ENCODE measurements around the gene INCENP.

The INCENP gene

GRCh38 chr11:62138630-62139425 is 15.0 kb downstream of the INCENP start:
- H3K4me3 ChIP-seq (ENCODE audit: low read length): no peak overlapping the region
- H3K4me1 ChIP-seq (ENCODE audit: control insufficient read depth, insufficient read depth, low read length): no peaks in the 10 kb centered on the region
- peaks cover 15% of the 10 kb centered on the region for H3K36me3 ChIP-seq (ENCODE audit: control insufficient read depth, insufficient read depth, low read length)
- H3K27me3 ChIP-seq (ENCODE audit: control insufficient read depth, insufficient read depth, low read length): no peaks in the 10 kb centered on the region
- no peak overlapping the region for H3K27ac ChIP-seq (ENCODE audit: low read depth, low read length)
- no peak overlapping the region for H3K9ac ChIP-seq (ENCODE audit: low read length)

- no peak overlapping the region for H3K9ac ChIP-seq (ENCODE audit: low read length)
- H3K27me3 ChIP-seq (ENCODE audit: control insufficient read depth, insufficient read depth, low read length): no peaks in the 10 kb centered on the region
- no peaks in the 10 kb centered on the region for H3K4me1 ChIP-seq (ENCODE audit: control insufficient read depth, insufficient read depth, low read length)
- peaks cover 15% of the 10 kb centered on the region for H3K36me3 ChIP-seq (ENCODE audit: control insufficient read depth, insufficient read depth, low read length)
- no peak overlapping the region for H3K4me3 ChIP-seq (ENCODE audit: low read length)
- no peak overlapping the region for H3K27ac ChIP-seq (ENCODE audit: low read depth, low read length)
Measured at GRCh38 chr11:62139526-62140303, 15.9 kb downstream of the INCENP start.

- no peak overlapping the region for H3K4me3 ChIP-seq (ENCODE audit: low read length)
- no peaks in the 10 kb centered on the region for H3K4me1 ChIP-seq (ENCODE audit: control insufficient read depth, insufficient read depth, low read length)
- no peak overlapping the region for H3K27ac ChIP-seq (ENCODE audit: low read depth, low read length)
- H3K9ac ChIP-seq (ENCODE audit: low read length): no peak overlapping the region
- H3K27me3 ChIP-seq (ENCODE audit: control insufficient read depth, insufficient read depth, low read length): no peaks in the 10 kb centered on the region
- peaks cover 19% of the 10 kb centered on the region for H3K36me3 ChIP-seq (ENCODE audit: control insufficient read depth, insufficient read depth, low read length)
Measured at GRCh38 chr11:62140304-62141110, 16.7 kb downstream of the INCENP start.

- peaks cover 27% of the 10 kb centered on the region for H3K36me3 ChIP-seq (ENCODE audit: control insufficient read depth, insufficient read depth, low read length)
- H3K27me3 ChIP-seq (ENCODE audit: control insufficient read depth, insufficient read depth, low read length): no peaks in the 10 kb centered on the region
- H3K4me3 ChIP-seq (ENCODE audit: low read length): no peak overlapping the region
- no peak overlapping the region for H3K9ac ChIP-seq (ENCODE audit: low read length)
- no peak overlapping the region for H3K27ac ChIP-seq (ENCODE audit: low read depth, low read length)
- no peaks in the 10 kb centered on the region for H3K4me1 ChIP-seq (ENCODE audit: control insufficient read depth, insufficient read depth, low read length)
Measured at GRCh38 chr11:62141111-62142042, 17.6 kb downstream of the INCENP start.

GRCh38 chr11:62142043-62142375 is 18.2 kb downstream of the INCENP start:
- Histone ChIP-seq H3K9ac (ENCODE audit: low read length) (no peak overlapping the region), H3K4me1 (ENCODE audit: control insufficient read depth, insufficient read depth, low read length) (no peaks in the 10 kb centered on the region), H3K27me3 (ENCODE audit: control insufficient read depth, insufficient read depth, low read length) (no peaks in the 10 kb centered on the region), H3K4me3 (ENCODE audit: low read length) (no peak overlapping the region), H3K36me3 (ENCODE audit: control insufficient read depth, insufficient read depth, low read length) (peaks cover 31% of the 10 kb centered on the region), H3K27ac (ENCODE audit: low read depth, low read length) (no peak overlapping the region)

DNA sequence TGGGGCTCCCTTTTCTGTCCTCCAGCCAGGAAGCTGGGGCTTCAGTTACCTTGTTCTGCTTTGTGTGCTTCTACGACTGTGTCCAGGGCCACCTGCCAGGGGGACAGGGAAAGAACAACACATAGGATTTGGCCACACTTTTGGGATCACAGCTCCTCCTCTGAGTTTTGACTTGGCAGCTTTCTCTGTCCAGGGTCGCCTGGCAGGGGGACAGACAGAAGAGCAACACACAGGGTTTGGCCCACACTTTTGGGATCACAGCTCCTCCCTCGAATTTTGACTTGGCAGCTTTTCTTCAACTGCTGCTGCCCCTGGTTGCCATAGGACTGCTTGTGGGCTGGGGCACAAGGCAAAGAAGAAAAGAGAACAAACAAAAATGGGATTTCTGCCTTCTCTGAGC is 19.1 kb downstream of the INCENP start:
- H3K9ac ChIP-seq (ENCODE audit: low read length): no peak overlapping the region
- H3K4me3 ChIP-seq (ENCODE audit: low read length): no peak overlapping the region
- H3K4me1 ChIP-seq (ENCODE audit: control insufficient read depth, insufficient read depth, low read length): no peaks in the 10 kb centered on the region
- H3K27me3 ChIP-seq (ENCODE audit: control insufficient read depth, insufficient read depth, low read length): no peaks in the 10 kb centered on the region
- peaks cover 37% of the 10 kb centered on the region for H3K36me3 ChIP-seq (ENCODE audit: control insufficient read depth, insufficient read depth, low read length)
- no peak overlapping the region for H3K27ac ChIP-seq (ENCODE audit: low read depth, low read length)

DNA sequence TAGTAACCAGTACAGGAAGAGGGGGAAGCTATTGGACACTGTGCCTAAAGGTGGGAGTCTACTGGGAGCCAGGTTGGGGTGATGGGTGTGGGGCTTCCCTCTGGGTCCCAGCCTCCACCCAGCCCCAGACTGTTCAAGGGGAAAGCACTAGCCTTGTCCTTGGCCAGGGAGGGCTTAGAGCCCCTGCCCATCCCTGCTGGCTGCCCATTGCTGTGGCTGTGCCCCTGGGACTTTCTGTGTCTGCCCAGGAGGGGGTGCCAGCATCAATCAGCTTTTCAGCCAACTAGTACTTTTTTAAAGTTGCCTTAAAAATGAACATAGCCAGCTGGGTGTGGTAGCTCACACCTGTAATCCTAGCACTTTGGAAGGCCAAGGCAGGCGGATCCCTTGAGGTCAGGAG is 19.9 kb downstream of the INCENP start:
- H3K4me3 ChIP-seq (ENCODE audit: low read length): no peak overlapping the region
- H3K27me3 ChIP-seq (ENCODE audit: control insufficient read depth, insufficient read depth, low read length): no peaks in the 10 kb centered on the region
- H3K9ac ChIP-seq (ENCODE audit: low read length): no peak overlapping the region
- H3K4me1 ChIP-seq (ENCODE audit: control insufficient read depth, insufficient read depth, low read length): no peaks in the 10 kb centered on the region
- H3K36me3 ChIP-seq (ENCODE audit: control insufficient read depth, insufficient read depth, low read length): peaks cover 35% of the 10 kb centered on the region
- no peak overlapping the region for H3K27ac ChIP-seq (ENCODE audit: low read depth, low read length)

GRCh38 chr11:62144641-62145255 is 20.9 kb downstream of the INCENP start:
- no peaks in the 10 kb centered on the region for H3K4me1 ChIP-seq (ENCODE audit: control insufficient read depth, insufficient read depth, low read length)
- no peak overlapping the region for H3K27ac ChIP-seq (ENCODE audit: low read depth, low read length)
- peaks cover 28% of the 10 kb centered on the region for H3K36me3 ChIP-seq (ENCODE audit: control insufficient read depth, insufficient read depth, low read length)
- H3K27me3 ChIP-seq (ENCODE audit: control insufficient read depth, insufficient read depth, low read length): no peaks in the 10 kb centered on the region
- no peak overlapping the region for H3K9ac ChIP-seq (ENCODE audit: low read length)
- no peak overlapping the region for H3K4me3 ChIP-seq (ENCODE audit: low read length)

DNA sequence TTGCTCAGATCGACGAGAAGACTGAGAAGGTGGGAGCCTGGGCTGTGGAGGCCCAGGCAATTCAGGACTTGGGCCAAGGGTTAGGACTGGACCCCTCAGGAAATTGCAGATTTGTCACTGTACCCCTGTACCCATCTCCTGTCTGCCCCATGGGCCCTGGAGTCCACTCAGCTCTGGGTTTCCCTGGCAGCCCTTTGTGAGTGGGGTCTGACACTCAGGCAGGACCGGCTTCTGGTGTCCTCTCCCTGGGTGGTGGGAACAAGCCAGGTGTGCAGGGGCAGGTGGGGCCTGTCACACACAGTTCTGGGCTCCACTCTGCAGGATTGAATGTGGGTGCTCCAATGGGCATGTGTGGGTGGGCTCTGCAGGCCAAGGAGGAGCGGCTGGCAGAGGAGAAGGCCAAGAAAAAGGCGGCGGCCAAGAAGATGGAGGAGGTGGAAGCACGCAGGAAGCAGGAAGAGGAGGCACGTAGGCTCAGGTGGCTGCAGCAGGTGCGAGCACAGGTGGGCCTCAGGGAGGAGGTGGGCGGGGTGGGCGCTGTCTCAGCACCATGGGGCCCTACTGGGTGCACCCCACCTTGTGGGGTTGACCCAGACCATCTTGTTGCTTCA is 21.6 kb downstream of the INCENP start:
- Histone ChIP-seq H3K27me3 (ENCODE audit: control insufficient read depth, insufficient read depth, low read length) (no peaks in the 10 kb centered on the region), H3K4me1 (ENCODE audit: control insufficient read depth, insufficient read depth, low read length) (no peaks in the 10 kb centered on the region), H3K27ac (ENCODE audit: low read depth, low read length) (no peak overlapping the region), H3K4me3 (ENCODE audit: low read length) (no peak overlapping the region), H3K9ac (ENCODE audit: low read length) (no peak overlapping the region), H3K36me3 (ENCODE audit: control insufficient read depth, insufficient read depth, low read length) (peaks cover 26% of the 10 kb centered on the region)

DNA sequence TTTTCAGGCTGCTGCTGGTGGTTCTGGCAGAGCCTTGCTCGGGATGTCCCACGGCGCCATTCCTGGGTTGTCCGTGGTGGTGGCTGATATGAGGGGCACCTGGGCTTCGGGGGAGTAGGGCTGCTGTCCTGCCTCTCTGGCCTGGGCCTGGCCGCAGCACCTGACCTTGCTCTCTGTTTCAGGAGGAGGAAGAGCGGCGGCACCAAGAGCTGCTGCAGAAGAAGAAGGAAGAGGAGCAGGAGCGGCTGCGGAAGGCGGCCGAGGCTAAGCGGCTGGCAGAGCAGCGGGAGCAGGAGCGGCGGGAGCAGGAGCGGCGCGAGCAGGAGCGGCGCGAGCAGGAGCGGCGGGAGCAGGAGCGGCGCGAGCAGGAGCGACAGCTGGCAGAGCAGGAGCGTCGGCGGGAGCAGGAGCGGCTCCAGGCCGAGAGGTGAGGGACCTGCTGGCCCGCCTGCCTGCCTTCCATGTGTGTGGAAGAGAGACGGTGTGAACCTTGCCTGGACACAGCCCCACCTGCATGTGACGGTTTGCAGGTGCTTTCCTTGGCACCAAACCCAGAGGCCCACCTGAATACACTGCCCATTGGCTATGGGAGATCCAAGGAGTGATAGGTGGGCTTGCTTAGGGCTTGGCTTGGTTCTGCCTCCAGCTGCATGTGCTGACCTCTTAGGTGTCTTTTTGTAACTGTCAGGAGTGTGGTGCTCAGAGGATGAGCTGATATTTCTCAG is 22.8 kb downstream of the INCENP start:
- Histone ChIP-seq H3K27ac (ENCODE audit: low read depth, low read length) (no peak overlapping the region), H3K9ac (ENCODE audit: low read length) (no peak overlapping the region), H3K4me3 (ENCODE audit: low read length) (no peak overlapping the region), H3K27me3 (ENCODE audit: control insufficient read depth, insufficient read depth, low read length) (no peaks in the 10 kb centered on the region), H3K4me1 (ENCODE audit: control insufficient read depth, insufficient read depth, low read length) (no peaks in the 10 kb centered on the region), H3K36me3 (ENCODE audit: control insufficient read depth, insufficient read depth, low read length) (peaks cover 36% of the 10 kb centered on the region)

DNA sequence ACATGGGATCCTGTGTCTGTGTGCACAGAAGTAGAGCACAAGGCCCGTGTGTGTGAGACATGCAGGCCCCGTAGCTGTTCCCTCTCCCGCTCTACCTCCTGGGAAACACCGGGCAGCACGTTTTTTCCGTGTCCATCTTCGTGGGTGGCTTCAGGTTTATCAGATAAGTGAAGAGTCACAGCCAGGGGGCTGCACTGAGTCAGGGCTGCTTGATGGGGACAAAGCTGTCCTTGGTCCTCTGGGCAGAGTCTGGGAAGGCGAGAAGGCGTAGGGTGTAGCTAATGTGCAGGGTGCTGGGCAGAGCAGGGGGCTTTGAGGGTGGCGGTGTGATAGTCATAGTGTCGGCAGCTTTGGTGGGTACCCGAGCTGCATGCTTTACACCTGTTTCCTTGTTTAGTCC is 23.7 kb downstream of the INCENP start:
- Histone ChIP-seq H3K4me3 (ENCODE audit: low read length) (no peak overlapping the region), H3K36me3 (ENCODE audit: control insufficient read depth, insufficient read depth, low read length) (peaks cover 43% of the 10 kb centered on the region)

More for the DNA sequence above, 23.7 kb downstream of the INCENP start:
- no peak overlapping the region for H3K27ac ChIP-seq (ENCODE audit: low read depth, low read length)
- no peaks in the 10 kb centered on the region for H3K27me3 ChIP-seq (ENCODE audit: control insufficient read depth, insufficient read depth, low read length)
- no peaks in the 10 kb centered on the region for H3K4me1 ChIP-seq (ENCODE audit: control insufficient read depth, insufficient read depth, low read length)
- H3K9ac ChIP-seq (ENCODE audit: low read length): no peak overlapping the region
